Liver (tissue), 9 donors: ENCODE results near the gene PYDC1. TPM values are rescaled to one million over a fixed set of nuclear protein-coding genes. Genes with fewer than 3 reads are reported as not detected.

Experiments
- DNase-seq: peaks from one replicate; pipeline ENCODE4 v3.0.0-alpha.2; 2017; ENCODE audit warnings: low spot score
- H3K27ac ChIP-seq, 2 donors: one replicate each; pipeline ENCODE4 v1.7.0; 2013; ENCODE audit warnings: inconsistent platforms in 2 of 2, low read length in 2 of 2, control low read depth in 1 of 2, low read depth in 1 of 2, mild to moderate bottlenecking in 1 of 2
- H3K27me3 ChIP-seq, 4 donors: one replicate each; pipeline versions ENCODE4 v1.6.1 to v1.7.0; 2013; ENCODE audit warnings: low read length in 3 of 4, inconsistent platforms in 1 of 4, mild to moderate bottlenecking in 1 of 4, moderate library complexity in 1 of 4; ENCODE audit not compliant: control insufficient read depth in 4 of 4, insufficient read depth in 4 of 4
- H3K36me3 ChIP-seq, 4 donors: one replicate each; pipeline versions ENCODE4 v1.6.1 to v1.7.0; 2013; ENCODE audit warnings: low read length in 3 of 4, mild to moderate bottlenecking in 3 of 4, low read depth in 1 of 4, moderate library complexity in 1 of 4; ENCODE audit not compliant: control insufficient read depth in 4 of 4, insufficient read depth in 3 of 4
- H3K4me1 ChIP-seq, 4 donors: one replicate each; pipeline versions ENCODE4 v1.6.1 to v1.7.0; 2013; ENCODE audit warnings: low read length in 3 of 4, mild to moderate bottlenecking in 3 of 4, moderate library complexity in 1 of 4; ENCODE audit not compliant: control insufficient read depth in 4 of 4, insufficient read depth in 4 of 4
- H3K4me3 ChIP-seq, 3 donors: one replicate each; pipeline versions ENCODE4 v1.6.1 to v1.7.0; 2013; ENCODE audit warnings: low read length in 3 of 3, control low read depth in 1 of 3, low read depth in 1 of 3, mild to moderate bottlenecking in 1 of 3
- H3K9ac ChIP-seq, 2 donors: one replicate each; pipeline ENCODE4 v1.7.0; 2013; ENCODE audit warnings: low read length in 2 of 2, mild to moderate bottlenecking in 2 of 2, moderate library complexity in 2 of 2, control low read depth in 1 of 2, low read depth in 1 of 2
- H3K9me3 ChIP-seq, 4 donors: one replicate each; pipeline versions ENCODE4 v1.6.1 to v1.7.0; 2013; ENCODE audit warnings: low read length in 3 of 4; ENCODE audit not compliant: control insufficient read depth in 4 of 4
- CTCF ChIP-seq: fragments of 150-350 bp; IDR thresholded peaks from 2 replicates; pipeline ENCODE4 v1.5.1; 2017; ENCODE audit warnings: improper control_type of control experiment, low read depth, low read length; ENCODE audit not compliant: missing input control
- EGR1 ChIP-seq, 2 donors: IDR thresholded peaks; 2 replicates each; pipeline ENCODE4 v1.6.1; 2016 to 2018; ENCODE audit warnings: antibody characterized with exemption in 2 of 2, low read depth in 2 of 2
- FOXA1 ChIP-seq: IDR thresholded peaks from 2 replicates; pipeline ENCODE4 v1.6.1; 2016; ENCODE audit warnings: antibody characterized with exemption
- FOXA2 ChIP-seq: IDR thresholded peaks from 2 replicates; pipeline ENCODE4 v1.6.1; 2016; ENCODE audit warnings: antibody characterized with exemption
- GABPA ChIP-seq, 2 donors: IDR thresholded peaks in 1 of 2; conservative IDR thresholded peaks in 1 of 2; 2 replicates each; pipeline ENCODE4 v1.6.1; 2016; ENCODE audit warnings: antibody characterized with exemption in 2 of 2, mild to moderate bottlenecking in 1 of 2, moderate library complexity in 1 of 2
- HNF4A ChIP-seq, 2 donors: conservative IDR thresholded peaks; 2 replicates each; pipeline ENCODE4 v1.6.1; 2016; ENCODE audit warnings: antibody characterized with exemption in 2 of 2, mild to moderate bottlenecking in 2 of 2
- HNF4G ChIP-seq: IDR thresholded peaks from 2 replicates; pipeline ENCODE4 v1.6.1; 2016; ENCODE audit warnings: antibody characterized with exemption
- JUND ChIP-seq, 2 donors: IDR thresholded peaks; 2 replicates each; pipeline ENCODE4 v1.6.1; 2016; ENCODE audit warnings: antibody characterized with exemption in 2 of 2
- MAX ChIP-seq: IDR thresholded peaks from 2 replicates; pipeline ENCODE4 v1.6.1; 2016; ENCODE audit warnings: antibody characterized with exemption
- NR2F2 ChIP-seq: IDR thresholded peaks from 2 replicates; pipeline ENCODE4 v1.6.1; 2016; ENCODE audit warnings: antibody characterized with exemption
- RAD21 ChIP-seq, 2 donors: IDR thresholded peaks; 2 replicates each; pipeline ENCODE4 v1.6.1; 2016; ENCODE audit warnings: antibody characterized with exemption in 2 of 2, mild to moderate bottlenecking in 2 of 2
- REST ChIP-seq: IDR thresholded peaks from 2 replicates; pipeline ENCODE4 v1.6.1; 2016; ENCODE audit warnings: antibody characterized with exemption, mild to moderate bottlenecking
- RXRA ChIP-seq, 2 donors: IDR thresholded peaks; 2 replicates each; pipeline ENCODE4 v1.6.1; 2017 to 2018; ENCODE audit warnings: antibody characterized with exemption in 2 of 2, mild to moderate bottlenecking in 1 of 2
- SP1 ChIP-seq: IDR thresholded peaks from 2 replicates; pipeline ENCODE4 v1.6.1; 2018; ENCODE audit warnings: antibody characterized with exemption, mild to moderate bottlenecking
- TAF1 ChIP-seq: conservative IDR thresholded peaks from 2 replicates; pipeline ENCODE4 v1.6.1; 2016; ENCODE audit warnings: antibody characterized with exemption, mild to moderate bottlenecking
- YY1 ChIP-seq: IDR thresholded peaks from 2 replicates; pipeline ENCODE4 v1.6.1; 2016; ENCODE audit warnings: antibody characterized with exemption, mild to moderate bottlenecking
- WGBS: extraction: QIAGEN DNeasy Blood & Tissue Kit; methylation state at CpG from one replicate; pipeline ENCODE4 v1.1.7; 2013; 5-methylcytosine and 5-hydroxymethylcytosine counted together
- polyA plus RNA-seq, 2 donors: library from polyadenylated mRNA; stranded (reverse) in 1 of 2; unstranded in 1 of 2; fragments of 200-250 nt in 1 of 2; fragments of >200 nt in 1 of 2; fragmentation: Nextera tagmentation in 1 of 2; extraction: Ambion mirVana in 1 of 2; gene quantifications; one replicate each; pipeline versions ENCODE4 v1.2.1 to v1.2.3, GENCODE V29; 2013 to 2015
- total RNA-seq, 2 donors: library from RNA; depleted of rRNA; stranded (reverse); fragments of >200 nt; gene quantifications; one replicate each; pipeline ENCODE4 v1.2.3, GENCODE V29; 2014
- TF ChIP-seq, protein P1 (sequence below): IDR thresholded peaks from 2 replicates; pipeline ENCODE4 v1.6.1; 2016; ENCODE audit warnings: antibody characterized with exemption
- TF ChIP-seq, protein P2 (sequence below): IDR thresholded peaks from 2 replicates; pipeline ENCODE4 v1.6.1; 2016; ENCODE audit warnings: antibody characterized with exemption
- donor health status: healthy.
- donor health status: healthy.
- donor health status: healthy.
- donor health status: healthy.
- donor health status: healthy.

PYDC1 gene
- total and polyA plus RNA-seq, 4 donors: not detected

DNA sequence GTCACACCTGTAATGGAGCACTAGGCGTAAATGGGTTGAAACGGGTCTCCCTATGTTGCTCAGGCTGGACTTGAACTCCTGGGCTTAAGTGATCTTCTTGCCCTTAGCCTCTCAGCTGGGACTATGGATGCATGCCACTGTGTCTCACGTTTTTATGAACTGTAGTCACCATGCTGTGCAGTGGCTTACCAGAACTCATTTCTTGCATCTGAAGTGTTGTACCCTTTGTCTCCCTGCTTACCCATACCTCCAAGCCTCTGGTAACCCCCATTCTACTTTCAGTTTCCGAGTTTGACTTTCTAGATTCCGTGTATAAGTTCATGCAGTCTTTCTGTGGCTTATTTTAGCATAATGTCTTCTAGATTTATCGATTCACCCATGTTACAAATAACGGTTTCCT is 22.0 kb downstream of the PYDC1 start:
- H3K4me1 ChIP-seq: peaks cover 0 to 4% (median 0%) of the 10 kb centered on the region in 4 donors
- no peaks in the 10 kb centered on the region for H3K9me3 ChIP-seq
- H3K27me3 ChIP-seq: no peaks in the 10 kb centered on the region
- H3K9ac ChIP-seq: no peak overlapping the region
- DNase-seq: no peak
- 87% methylated on average over 7 of the region's 7 CpGs for WGBS
- H3K4me3 ChIP-seq: no peak overlapping the region
- peaks cover 19 to 47% (median 40%) of the 10 kb centered on the region in 4 donors for H3K36me3 ChIP-seq
- no peak overlapping the region for H3K27ac ChIP-seq
- TF ChIP-seq REST: no peak
- TF ChIP-seq EGR1 (IDR thresholded peaks at IDR 0.05; ENCODE audit: low read depth in 2 of 2): no peak
- TF ChIP-seq RXRA (IDR thresholded peaks at IDR 0.05): no peak
- TF ChIP-seq SP1: no peak
- TF ChIP-seq, protein P1, sequence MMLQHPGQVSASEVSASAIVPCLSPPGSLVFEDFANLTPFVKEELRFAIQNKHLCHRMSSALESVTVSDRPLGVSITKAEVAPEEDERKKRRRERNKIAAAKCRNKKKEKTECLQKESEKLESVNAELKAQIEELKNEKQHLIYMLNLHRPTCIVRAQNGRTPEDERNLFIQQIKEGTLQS: no peak
- TF ChIP-seq RAD21 (IDR thresholded peaks at IDR 0.05): no peak
- TF ChIP-seq NR2F2: no peak
- TF ChIP-seq FOXA1: no peak
- no peak for TF ChIP-seq FOXA2
- TF ChIP-seq, protein P2, sequence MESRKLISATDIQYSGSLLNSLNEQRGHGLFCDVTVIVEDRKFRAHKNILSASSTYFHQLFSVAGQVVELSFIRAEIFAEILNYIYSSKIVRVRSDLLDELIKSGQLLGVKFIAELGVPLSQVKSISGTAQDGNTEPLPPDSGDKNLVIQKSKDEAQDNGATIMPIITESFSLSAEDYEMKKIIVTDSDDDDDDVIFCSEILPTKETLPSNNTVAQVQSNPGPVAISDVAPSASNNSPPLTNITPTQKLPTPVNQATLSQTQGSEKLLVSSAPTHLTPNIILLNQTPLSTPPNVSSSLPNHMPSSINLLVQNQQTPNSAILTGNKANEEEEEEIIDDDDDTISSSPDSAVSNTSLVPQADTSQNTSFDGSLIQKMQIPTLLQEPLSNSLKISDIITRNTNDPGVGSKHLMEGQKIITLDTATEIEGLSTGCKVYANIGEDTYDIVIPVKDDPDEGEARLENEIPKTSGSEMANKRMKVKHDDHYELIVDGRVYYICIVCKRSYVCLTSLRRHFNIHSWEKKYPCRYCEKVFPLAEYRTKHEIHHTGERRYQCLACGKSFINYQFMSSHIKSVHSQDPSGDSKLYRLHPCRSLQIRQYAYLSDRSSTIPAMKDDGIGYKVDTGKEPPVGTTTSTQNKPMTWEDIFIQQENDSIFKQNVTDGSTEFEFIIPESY: no peak
- TF ChIP-seq HNF4A (conservative IDR thresholded peaks at IDR 0.05): no peak

GRCh38 chr16:31193874-31194273 is 23.1 kb downstream of the PYDC1 start:
- peaks cover 0 to 3% (median 0%) of the 10 kb centered on the region in 4 donors for H3K4me1 ChIP-seq
- TF ChIP-seq RXRA (IDR thresholded peaks at IDR 0.05): no peak
- no peak for TF ChIP-seq HNF4G
- no peak for TF ChIP-seq GABPA (IDR thresholded peaks at IDR 0.05 in 1 of 2, conservative IDR thresholded peaks at IDR 0.05 in 1 of 2)
- TF ChIP-seq RAD21 (IDR thresholded peaks at IDR 0.05): no peak
- no peak for TF ChIP-seq MAX
- no peak for TF ChIP-seq TAF1
- TF ChIP-seq CTCF: no peak
- no peak for TF ChIP-seq NR2F2
- no peak for TF ChIP-seq SP1
- TF ChIP-seq, protein P1: no peak
- no peak for TF ChIP-seq JUND (IDR thresholded peaks at IDR 0.05)
- TF ChIP-seq REST: no peak
- TF ChIP-seq YY1: no peak
- no peak for TF ChIP-seq FOXA1
- TF ChIP-seq HNF4A (conservative IDR thresholded peaks at IDR 0.05): no peak
- TF ChIP-seq, protein P2: no peak
- TF ChIP-seq EGR1 (IDR thresholded peaks at IDR 0.05; ENCODE audit: low read depth in 2 of 2): no peak
- H3K36me3 ChIP-seq: peaks cover 24 to 58% (median 50%) of the 10 kb centered on the region in 4 donors
- 96% methylated on average over 2 of the region's 2 CpGs for WGBS
- no peaks in the 10 kb centered on the region for H3K9me3 ChIP-seq
- no peak overlapping the region for H3K4me3 ChIP-seq
- H3K9ac ChIP-seq: no peak overlapping the region
- H3K27me3 ChIP-seq: no peaks in the 10 kb centered on the region
- no peak overlapping the region for H3K27ac ChIP-seq
- no peak for DNase-seq
